Measurements from ENCODE around the gene SRP9.

- TF ChIP-seq POLR2A (IDR thresholded peaks at IDR 0.05) (no peak), CTCF (IDR thresholded peaks at IDR 0.05) (no peak)
Measured at GRCh38 chr1:225760531-225760930, 17.1 kb upstream of the SRP9 start.
